Thoracic aorta (tissue), 2 donors: ENCODE data around the gene SP2. TPM values are rescaled to one million over a fixed set of nuclear protein-coding genes. Genes with fewer than 3 reads are reported as not detected.

Experiments used
- ATAC-seq: fragments of 150-250 bp; one replicate; pipeline ENCODE4 v1.8.0; 2017; ENCODE audit warnings: low read depth; ENCODE audit not compliant: insufficient number of reproducible peaks, low FRiP score
- DNase-seq: peaks from one replicate; pipeline ENCODE4 v3.0.0-alpha.2; 2020; ENCODE audit warnings: low spot score
- H3K27ac ChIP-seq, 2 donors: fragments of 200-600 bp; sonication (generic); 1 replicate in 1 of 2; 2 replicates in 1 of 2; pipeline ENCODE4 v1.5.1; 2016; ENCODE audit warnings: mild to moderate bottlenecking in 2 of 2, moderate library complexity in 2 of 2
- H3K27me3 ChIP-seq: fragments of 200-600 bp; sonication (generic); replicated peaks from 2 replicates; pipeline ENCODE4 v1.6.0; 2016; ENCODE audit warnings: mild to moderate bottlenecking; ENCODE audit not compliant: insufficient read depth
- H3K36me3 ChIP-seq: fragments of 200-600 bp; sonication (generic); one replicate; pipeline ENCODE4 v1.5.1; 2016
- H3K4me1 ChIP-seq, 2 donors: fragments of 200-600 bp; sonication (generic); 1 replicate in 1 of 2; 2 replicates in 1 of 2; pipeline versions ENCODE4 v1.5.1 to v1.6.0; 2016; ENCODE audit warnings: low read depth in 2 of 2, mild to moderate bottlenecking in 1 of 2; ENCODE audit not compliant: control insufficient read depth in 1 of 2
- H3K4me3 ChIP-seq: fragments of 200-600 bp; sonication (generic); 2 replicates; pipeline ENCODE4 v1.5.1; 2016; ENCODE audit warnings: mild to moderate bottlenecking
- H3K9me3 ChIP-seq: fragments of 200-600 bp; sonication (generic); 2 replicates; pipeline ENCODE4 v1.5.1; 2016
- CTCF ChIP-seq: fragments of 200-600 bp; sonication (generic); IDR thresholded peaks from one replicate; pipeline ENCODE4 v1.5.1; 2019; ENCODE audit warnings: antibody characterized with exemption
- total RNA-seq, 2 donors: library from RNA; depleted of rRNA; stranded (reverse); fragments of >200 nt; gene quantifications; one replicate each; pipeline versions ENCODE4 v1.1.0 to v1.2.3, GENCODE V29; 2016

Gene SP2
- total RNA-seq, 2 donors from 2014 or later, result 6.4 to 10.9 TPM

GRCh38 chr17:47956791-47957590 lies 61.0 kb downstream of the SP2 start:
- H3K27ac ChIP-seq, result no peak overlapping the region
- DNase-seq, result no peak
- no peak for TF ChIP-seq CTCF
- peaks cover 0 to 10% of the 10 kb centered on the region in 2 donors for H3K4me1 ChIP-seq
- no peak for ATAC-seq
- H3K36me3 ChIP-seq, result no peaks in the 10 kb centered on the region
- no peak overlapping the region for H3K4me3 ChIP-seq
- no peaks in the 10 kb centered on the region for H3K9me3 ChIP-seq
- no peaks in the 10 kb centered on the region for H3K27me3 ChIP-seq

- no peaks in the 10 kb centered on the region for H3K27me3 ChIP-seq
- H3K36me3 ChIP-seq, result no peaks in the 10 kb centered on the region
- ATAC-seq, result no peak
- no peak for DNase-seq
- no peaks in the 10 kb centered on the region for H3K9me3 ChIP-seq
- H3K4me1 ChIP-seq, result peaks cover 0 to 10% of the 10 kb centered on the region in 2 donors
- no peak within 1 kb of the TSS for H3K27ac ChIP-seq
- H3K4me3 ChIP-seq, result no peak within 1 kb of the TSS
- no peak for TF ChIP-seq CTCF
These were observed 61.8 kb downstream of the SP2 start, which contains the start of gene PRR15L for GRCh38 chr17:47957591-47958490. Gene PRR15L, minus strand, starts transcription at chr17:47957883. Its CDS starts 4,649 bp downstream, at chr17:47953234.

GRCh38 chr17:47959825-47960655 lies 64.0 kb downstream of the SP2 start:
- Histone ChIP-seq H3K27ac (no peak overlapping the region), H3K27me3 (no peaks in the 10 kb centered on the region), H3K36me3 (no peaks in the 10 kb centered on the region), H3K4me1 (peaks cover 0 to 10% of the 10 kb centered on the region in 2 donors), H3K4me3 (no peak overlapping the region), H3K9me3 (no peaks in the 10 kb centered on the region)
- ATAC-seq (no peak), DNase-seq (no peak)
- no peak for TF ChIP-seq CTCF

- no peak for ATAC-seq
- TF ChIP-seq CTCF, result no peak
- H3K27me3 ChIP-seq, result no peaks in the 10 kb centered on the region
- no peak overlapping the region for H3K4me3 ChIP-seq
- no peaks in the 10 kb centered on the region for H3K9me3 ChIP-seq
- no peaks in the 10 kb centered on the region for H3K36me3 ChIP-seq
- no peak for DNase-seq
- no peaks in the 10 kb centered on the region for H3K4me1 ChIP-seq
- H3K27ac ChIP-seq, result no peak overlapping the region
These were observed 65.4 kb downstream of the SP2 start for GRCh38 chr17:47961406-47961805.
